T47D (cell line): ENCODE results near the gene MUC13.

Source experiments
- DNase-seq, 2 experiments: peaks; one replicate each; pipeline versions ENCODE4 v3.0.0 to v3.0.0-alpha.2; 2011 to 2012; ENCODE audit warnings: low read depth in 1 of 2, low spot score in 1 of 2
- JUND ChIP-seq: IDR thresholded peaks from 2 replicates; pipeline ENCODE4 v1.6.1; 2012; ENCODE audit warnings: low read depth
- in situ Hi-C: cut with HindIII; loops from 2 replicates; pipeline ENCODE4 v1.10.0; 2016; ENCODE audit warnings: low sequenced_read_pairs, low pct_unique_long_range_greater_than_20kb

Gene MUC13

DNA sequence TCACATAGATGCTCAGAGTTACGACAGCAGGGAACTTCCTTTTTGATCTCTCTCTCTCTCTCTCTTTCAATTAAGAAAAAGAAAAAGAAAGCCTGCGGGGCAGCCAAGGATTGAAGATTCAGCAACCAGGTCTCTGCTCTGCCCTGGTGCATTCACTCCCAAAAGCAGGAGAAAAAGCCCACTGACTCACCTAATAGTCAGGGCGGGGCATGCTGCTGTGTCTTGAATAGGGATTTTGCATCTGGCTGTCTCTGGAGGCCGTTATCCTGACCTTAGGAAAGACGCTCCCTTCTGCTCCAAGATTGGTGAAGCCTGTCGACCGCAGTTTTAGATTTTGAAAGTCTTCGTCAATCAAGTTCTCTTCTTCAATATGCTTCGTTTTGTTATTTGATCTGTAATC, 26.6 kb downstream of the MUC13 start:
- no peak for DNase-seq
- no peak for TF ChIP-seq JUND
- in situ Hi-C loops: no loop called here

DNA sequence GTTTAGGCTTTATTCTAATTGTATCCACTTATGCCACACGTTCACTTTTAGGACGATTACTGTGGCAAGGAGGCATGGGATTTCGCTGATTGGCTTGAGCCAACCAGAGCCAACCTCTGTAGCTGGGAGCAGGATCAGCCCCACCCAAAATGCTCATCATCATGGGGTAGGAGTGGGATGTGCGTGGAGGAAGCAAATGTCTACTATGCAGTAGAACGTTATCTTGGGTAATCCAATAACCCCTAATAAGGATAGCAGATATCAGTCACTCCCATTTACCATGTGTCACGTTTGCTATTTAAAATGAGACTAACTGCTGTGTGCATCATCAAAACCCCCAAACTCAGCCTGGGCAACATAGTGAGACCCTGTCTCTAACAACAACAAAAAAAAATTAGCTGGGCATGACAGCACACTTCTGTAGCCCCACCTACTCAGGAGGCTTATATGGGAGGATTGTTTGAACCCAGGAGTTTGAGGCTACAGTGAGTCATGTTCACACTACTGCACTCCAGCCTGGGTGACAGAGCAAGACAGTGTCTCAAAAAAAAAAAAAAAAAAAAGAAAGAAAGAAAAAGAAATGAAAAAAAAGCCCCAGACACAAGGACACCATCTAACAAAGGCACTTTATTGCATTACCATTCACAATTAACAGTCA, 29.6 kb downstream of the MUC13 start:
- no peak for TF ChIP-seq JUND
- in situ Hi-C loops: no loop called here
- DNase-seq: no peak

GRCh38 chr3:124903896-124904834, 30.4 kb downstream of the MUC13 start:
- in situ Hi-C loops: no loop called here
- no peak for DNase-seq
- no peak for TF ChIP-seq JUND

- no peak for TF ChIP-seq JUND
- DNase-seq: no peak
- in situ Hi-C loops: no loop called here
Measured at GRCh38 chr3:124896824-124897526, 37.6 kb downstream of the MUC13 start.

- TF ChIP-seq JUND: no peak
- no peak for DNase-seq
- in situ Hi-C loops: no loop called here
Measured at GRCh38 chr3:124895756-124896155, 38.8 kb downstream of the MUC13 start.

DNA sequence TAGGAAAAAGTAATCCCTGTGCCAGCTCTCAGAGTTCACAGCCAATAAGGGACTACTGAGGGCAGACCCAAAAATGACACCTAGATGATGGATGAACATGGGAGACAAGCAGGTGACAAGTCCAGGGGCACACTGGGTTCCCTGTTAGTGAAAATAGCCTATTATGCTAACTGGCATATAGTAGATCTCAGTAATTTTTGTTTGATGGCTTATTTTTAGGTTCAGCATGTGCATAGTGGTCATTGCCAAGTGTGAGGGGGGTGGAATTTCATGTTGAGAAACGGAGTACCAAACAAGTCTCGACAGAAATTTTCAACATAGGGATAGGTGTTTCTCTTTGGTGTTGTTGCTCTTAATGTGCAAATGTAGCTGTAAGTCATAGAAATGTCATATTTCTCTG, 41.0 kb downstream of the MUC13 start:
- no peak for TF ChIP-seq JUND
- in situ Hi-C loops: no loop called here
- DNase-seq: no peak

DNA sequence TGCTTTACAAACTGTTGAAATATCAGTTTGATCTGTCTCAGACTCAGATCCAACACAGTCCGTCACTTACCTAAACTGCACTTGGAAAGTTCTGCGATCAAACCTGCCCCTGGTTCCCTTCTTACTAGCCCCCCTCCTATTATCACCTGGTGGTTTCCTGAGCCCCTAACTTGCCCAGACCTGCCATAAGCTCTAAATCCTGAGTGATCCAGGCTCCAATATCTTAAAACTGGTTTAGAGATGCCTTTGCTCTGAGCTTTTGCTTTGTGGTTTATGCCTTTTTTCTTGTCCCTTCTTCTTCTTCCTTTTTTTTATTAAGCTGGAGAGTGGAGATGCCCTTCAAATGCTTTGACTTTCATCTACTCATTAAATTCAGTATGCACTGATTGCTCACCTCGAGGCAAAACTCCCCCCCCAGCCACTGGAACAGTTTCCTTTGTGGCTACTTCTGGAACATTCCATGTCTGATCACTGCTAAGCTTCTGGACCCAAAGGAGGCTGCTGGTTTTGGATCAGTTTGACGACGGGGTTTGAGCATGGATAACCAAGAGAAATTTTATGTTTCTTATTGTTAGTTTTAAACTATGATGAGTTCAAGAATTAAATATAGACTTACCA, 43.9 kb downstream of the MUC13 start:
- in situ Hi-C loops: no loop called here
- DNase-seq: no peak
- TF ChIP-seq JUND: no peak

DNA sequence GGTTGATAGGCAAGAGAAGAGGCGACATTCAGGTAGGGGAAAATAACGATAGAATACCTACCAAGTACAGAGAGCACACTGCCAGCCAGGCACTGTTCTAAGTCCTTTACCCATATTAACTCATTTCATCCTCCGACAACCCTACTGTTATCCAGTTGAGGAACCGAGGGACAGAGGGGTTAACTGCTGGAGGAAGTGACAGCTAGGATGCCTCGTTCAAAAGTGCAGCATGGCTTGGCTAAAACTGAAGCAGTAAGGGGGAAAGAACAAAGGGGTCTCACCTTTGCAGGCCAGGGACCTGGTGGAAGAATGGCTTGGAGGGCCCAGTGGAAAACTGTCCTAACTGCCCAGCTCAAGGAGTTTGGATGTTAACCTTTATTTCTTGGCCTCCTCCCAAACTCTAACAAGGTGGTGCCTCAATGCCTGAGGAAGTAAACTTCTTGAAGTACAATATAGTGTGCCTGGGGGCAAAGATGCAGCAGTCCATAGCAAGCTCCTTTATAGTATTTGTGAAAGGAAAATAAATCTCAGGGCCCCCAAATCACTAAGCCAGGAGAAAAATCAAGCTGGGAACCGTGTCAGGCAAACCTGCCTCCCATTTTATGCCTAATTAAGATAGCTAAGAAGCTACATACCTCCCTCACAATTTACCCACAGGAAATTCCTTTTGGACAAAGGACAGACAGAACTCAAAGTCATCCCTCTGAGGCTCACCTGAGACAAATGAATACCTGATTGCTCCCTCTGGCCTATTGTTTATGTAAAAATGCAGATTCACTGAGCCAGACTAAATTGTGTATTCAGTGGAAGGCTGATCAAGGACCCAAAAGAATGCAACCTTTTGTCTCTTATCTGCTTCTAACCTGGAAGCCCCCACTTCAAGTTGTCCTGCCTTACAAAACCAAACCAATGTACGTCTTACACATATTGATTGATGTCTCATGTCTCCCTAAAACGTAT, 45.8 kb downstream of the MUC13 start:
- in situ Hi-C loops: no loop called here

GRCh38 chr3:124887932-124888298, 46.6 kb downstream of the MUC13 start:
- TF ChIP-seq JUND: no peak
- in situ Hi-C loops: no loop called here
- no peak for DNase-seq

More for the DNA sequence above, 45.8 kb downstream of the MUC13 start:
- TF ChIP-seq JUND: no peak
- no peak for DNase-seq

GRCh38 chr3:124887177-124887931, 47.2 kb downstream of the MUC13 start, which contains the start of gene ITGB5:
ITGB5 (minus strand) TSS chr3:124887365; CDS start chr3:124887000, 365 bp downstream.
- DNase-seq: peak; percentile 74 to 90
- TF ChIP-seq JUND: no peak
- in situ Hi-C loops: no loop called here
